HS-27A (cell line): ENCODE data around the gene IL12RB1.
"Not testable (repeated sequence)": the region's sequence is repeated elsewhere in the genome, so short reads cannot be mapped to it uniquely, and the experiment has no call there.

Experiments used
- DNase-seq: peaks from one replicate; pipeline ENCODE4 v3.0.0-alpha.2; 2012; ENCODE audit warnings: low read depth, missing footprints

IL12RB1 gene

GRCh38 chr19:18045307-18046050, 41.3 kb downstream of the IL12RB1 start:
- DNase-seq = no peak

- no peak for DNase-seq
Measured at GRCh38 chr19:18044825-18045304, 41.9 kb downstream of the IL12RB1 start.

- DNase-seq = no peak
Measured at GRCh38 chr19:18043676-18044075, 43.1 kb downstream of the IL12RB1 start.

- DNase-seq = no peak
Measured at GRCh38 chr19:18041054-18041453, 45.7 kb downstream of the IL12RB1 start.

- not testable (repeated sequence) for DNase-seq
Measured at GRCh38 chr19:18032102-18032501, 54.6 kb downstream of the IL12RB1 start.

- DNase-seq = not testable (repeated sequence)
Measured at GRCh38 chr19:18031401-18031800, 55.3 kb downstream of the IL12RB1 start.

- no peak for DNase-seq
Measured at GRCh38 chr19:18029617-18030338, 57.0 kb downstream of the IL12RB1 start.

GRCh38 chr19:18027151-18027550, 59.6 kb downstream of the IL12RB1 start:
- no peak for DNase-seq

GRCh38 chr19:18023622-18024251, 63.0 kb downstream of the IL12RB1 start:
- no peak for DNase-seq

- no peak for DNase-seq
Measured at GRCh38 chr19:18021121-18021755, 65.5 kb downstream of the IL12RB1 start.

- DNase-seq = no peak
Measured at GRCh38 chr19:18020212-18021085, 66.3 kb downstream of the IL12RB1 start.

- no peak for DNase-seq
Measured at GRCh38 chr19:18017275-18018083, 69.3 kb downstream of the IL12RB1 start.

GRCh38 chr19:18016209-18016910, 70.4 kb downstream of the IL12RB1 start:
- no peak for DNase-seq

GRCh38 chr19:18014197-18014596, 72.5 kb downstream of the IL12RB1 start:
- no peak for DNase-seq

GRCh38 chr19:18013210-18014111, 73.3 kb downstream of the IL12RB1 start:
- no peak for DNase-seq

- no peak for DNase-seq
Measured at GRCh38 chr19:18010149-18010548, 76.6 kb downstream of the IL12RB1 start.

GRCh38 chr19:18009412-18010066, 77.2 kb downstream of the IL12RB1 start:
- DNase-seq = no peak
